HCT116 (cell line): ENCODE measurements around the gene CDX1.

ENCODE experiments used
- CTCF ChIP-seq, 3 experiments: fragments of 200-600 bp in 1 of 3; sonication (generic) in 1 of 3; IDR thresholded peaks in 2 of 3; conservative IDR thresholded peaks in 1 of 3; 2 replicates each; pipeline ENCODE4 v1.5.1; 2012 to 2017; ENCODE audit warnings: low read depth in 2 of 3, low read length in 2 of 3, antibody characterized with exemption in 1 of 3, borderline replicate concordance in 1 of 3, control low read depth in 1 of 3, mild to moderate bottlenecking in 1 of 3, mixed read lengths in 1 of 3, mixed run types in 1 of 3, moderate library complexity in 1 of 3; ENCODE audit not compliant: insufficient read depth in 1 of 3
- POLR2A ChIP-seq: IDR thresholded peaks from 2 replicates; pipeline ENCODE4 v1.7.0; 2011; ENCODE audit warnings: borderline replicate concordance; ENCODE audit not compliant: insufficient read depth, insufficient read length; ENCODE audit errors: extremely low read depth

- TF ChIP-seq POLR2A (no peak), CTCF (IDR thresholded peaks at IDR 0.05 in 2 of 3, conservative IDR thresholded peaks at IDR 0.05 in 1 of 3; ENCODE audit: borderline replicate concordance in 1 of 3, insufficient read depth in 1 of 3, low read depth in 2 of 3, low read length in 2 of 3) (no peak)
Measured at GRCh38 chr5:150168864-150169263, 2.3 kb downstream of the CDX1 start.
